Heart left ventricle (tissue), 16 donors: ENCODE data around the gene CCDC18. TPM values are rescaled to one million over a fixed set of nuclear protein-coding genes. Genes with fewer than 3 reads are reported as not detected.
"Not testable (repeated sequence)": the region's sequence is repeated elsewhere in the genome, so short reads cannot be mapped to it uniquely, and the experiment has no call there.

Source experiments
- ATAC-seq, 4 donors: fragments of 200-7000 bp; cut with Tn5 transposase; one replicate each; pipeline ENCODE4 v1.9.1; 2020 to 2022; ENCODE audit warnings: moderate library complexity in 4 of 4, mild to moderate bottlenecking in 3 of 4, moderate number of reproducible peaks in 1 of 4
- DNase-seq, 5 donors: peaks; one replicate each; pipeline ENCODE4 v3.0.0-alpha.2; 2020
- H3K27ac ChIP-seq, 12 donors: fragments of 200-600 bp; sonication (generic) in 4 of 12; one replicate each; pipeline versions ENCODE4 v1.5.0 to v1.8.0; 2016 to 2022; ENCODE audit warnings: mild to moderate bottlenecking in 2 of 12
- H3K27me3 ChIP-seq, 9 donors: fragments of 200-600 bp; sonication (generic) in 2 of 9; one replicate each; pipeline versions ENCODE4 v1.5.1 to v1.8.0; 2016 to 2022; ENCODE audit warnings: mild to moderate bottlenecking in 3 of 9
- H3K36me3 ChIP-seq, 9 donors: fragments of 200-600 bp; sonication (generic) in 2 of 9; one replicate each; pipeline versions ENCODE4 v1.5.0 to v1.8.0; 2018 to 2022; ENCODE audit warnings: mild to moderate bottlenecking in 2 of 9
- H3K4me1 ChIP-seq, 12 donors: fragments of 200-600 bp; sonication (generic) in 4 of 12; one replicate each; pipeline versions ENCODE4 v1.5.0 to v1.8.0; 2016 to 2022; ENCODE audit warnings: mild to moderate bottlenecking in 3 of 12
- H3K4me3 ChIP-seq, 12 donors: fragments of 200-600 bp; sonication (generic) in 4 of 12; one replicate each; pipeline versions ENCODE4 v1.5.0 to v1.8.0; 2017 to 2022; ENCODE audit warnings: mild to moderate bottlenecking in 9 of 12, moderate library complexity in 4 of 12
- H3K9me3 ChIP-seq, 12 donors: fragments of 200-600 bp; sonication (generic) in 4 of 12; one replicate each; pipeline versions ENCODE4 v1.5.0 to v1.8.0; 2016 to 2022; ENCODE audit warnings: mild to moderate bottlenecking in 1 of 12
- CTCF ChIP-seq, 12 donors: fragments of 200-600 bp; sonication (generic) in 4 of 12; IDR thresholded peaks; one replicate each; pipeline versions ENCODE4 v1.5.0 to v1.8.0; 2018 to 2022; ENCODE audit warnings: antibody characterized with exemption in 12 of 12, mild to moderate bottlenecking in 5 of 12
- POLR2A ChIP-seq, 2 donors: fragments of 450-650 bp; IDR thresholded peaks; one replicate each; pipeline ENCODE4 v1.6.1; 2017; ENCODE audit warnings: antibody characterized with exemption in 2 of 2, mild to moderate bottlenecking in 2 of 2, moderate library complexity in 2 of 2
- WGBS, 4 donors: extraction: QIAGEN DNeasy Blood & Tissue Kit in 2 of 4; methylation state at CpG; one replicate each; pipeline versions ENCODE4 v1.1.5 to v1.1.7; 2013 to 2018; 5-methylcytosine and 5-hydroxymethylcytosine counted together
- intact Hi-C, 10 donors: fragments of 100-400 bp; cut with DNase I; formaldehyde crosslinking; loops; one replicate each; pipeline versions ENCODE4 v1.11.1 to v1.14.2; 2022
- polyA plus RNA-seq, 2 donors: library from polyadenylated mRNA; stranded (reverse); fragments of 200-250 nt; gene quantifications; one replicate each; pipeline ENCODE4 v1.2.3, GENCODE V29; 2013
- total RNA-seq, 9 donors: library from RNA; depleted of rRNA in 2 of 9; stranded (reverse); fragments of >200 nt in 2 of 9; fragmentation: NEBNext Ultra II Directional in 3 of 9; extraction: Animal tissue kit (Norgen Biotek cat#: 25700) in 3 of 9; gene quantifications; one replicate each; pipeline versions ENCODE4 v1.1.0 to v1.2.4, GENCODE V29; 2016 to 2023
- donor health status: ischemic (EF 13 %, LVEDD 7.1; RV severe dilation, severe dysfunction).
- donor health status: healthy with polysubstance abuse.
- donor health status: DM: no; HTN: yes; CAD: no.
- donor health status: DM: no; HTN: no; CAD: no.
- donor health status: ischemic (EF 25% LVEDD 6.9; RV normal size, moderate dysfunction).
- donor health status: ischemic (EF 25% LVEDD 5.7; RV mildly dilated, moderate dysfunction).
- donor health status: healthy.
- donor health status: DM: yes; HTN: yes; CAD: no.
- donor health status: ischemic (EF 35%, LVEDD 5.7; RV mildly dilated, moderate dysfunction).
- donor health status: nonischemic (EF 11% LVEDD 7.7; RV severe dilation, severe dysfunction).
- donor health status: DM: yes; HTN: yes; CAD: no.
- donor health status: PGD.
- donor health status: ischemic (EF 29% LVEDD 5.4; RV normal size, mild dysfunction).
- donor health status: nonischemic (EF 23%, LVEDD 6.1; RV moderate dilation, normal function).

CCDC18 gene
- total and polyA plus RNA-seq, 11 donors: 1.7 to 8.9 (median 3.4) TPM

GRCh38 chr1:93207211-93207610 is 26.7 kb downstream of the CCDC18 start:
- H3K4me1 ChIP-seq: no peaks in the 10 kb centered on the region
- no peaks in the 10 kb centered on the region for H3K27me3 ChIP-seq
- ATAC-seq: no peak
- TF ChIP-seq POLR2A (IDR thresholded peaks at IDR 0.05) (no peak), CTCF (IDR thresholded peaks at IDR 0.05) (no peak)
- intact Hi-C loops: no loop called here
- peaks cover 0 to 13% (median 0%) of the 10 kb centered on the region in 9 donors for H3K36me3 ChIP-seq
- H3K9me3 ChIP-seq: no peaks in the 10 kb centered on the region
- WGBS, 4 donors: 91 to 97% (median 94%) methylated on average over 5 of the region's 5 CpGs
- no peak overlapping the region for H3K27ac ChIP-seq
- no peak overlapping the region for H3K4me3 ChIP-seq
- DNase-seq: no peak

GRCh38 chr1:93215322-93215721 is 34.8 kb downstream of the CCDC18 start:
- whole genome bisulfite sequencing, 4 donors: 95 to 98% (median 97%) methylated on average over 2 of the region's 2 CpGs
- Histone ChIP-seq H3K4me3 (no peak overlapping the region), H3K4me1 (no peaks in the 10 kb centered on the region), H3K27me3 (no peaks in the 10 kb centered on the region), H3K27ac (no peak overlapping the region), H3K9me3 (no peaks in the 10 kb centered on the region), H3K36me3 (peaks cover 0 to 27% (median 0%) of the 10 kb centered on the region in 9 donors)
- DNase-seq (no peak), ATAC-seq (no peak)
- no peak for TF ChIP-seq CTCF (IDR thresholded peaks at IDR 0.05)
- TF ChIP-seq POLR2A (IDR thresholded peaks at IDR 0.05): no peak
- intact Hi-C loops: no loop called here

- DNase-seq (no peak), ATAC-seq (no peak)
- TF ChIP-seq POLR2A (IDR thresholded peaks at IDR 0.05) (no peak), CTCF (IDR thresholded peaks at IDR 0.05) (no peak)
- no peak overlapping the region for H3K4me3 ChIP-seq
- intact Hi-C loops: no loop called here
- H3K36me3 ChIP-seq: peaks cover 0 to 36% (median 4%) of the 10 kb centered on the region in 9 donors
- no peaks in the 10 kb centered on the region for H3K27me3 ChIP-seq
- no peaks in the 10 kb centered on the region for H3K9me3 ChIP-seq
- H3K4me1 ChIP-seq: peaks cover 0 to 3% (median 0%) of the 10 kb centered on the region in 12 donors
- 89 to 95% (median 91%) methylated on average over 6 of the region's 6 CpGs for WGBS, 4 donors
- H3K27ac ChIP-seq: no peak overlapping the region
Measured at GRCh38 chr1:93219443-93219842, 38.9 kb downstream of the CCDC18 start.

- ATAC-seq, intact Hi-C loops, H3K4me1 ChIP-seq, H3K27ac ChIP-seq, H3K9me3 ChIP-seq, H3K27me3 ChIP-seq, H3K4me3 ChIP-seq, DNase-seq: not testable (repeated sequence)
- 97 to 99% (median 99%) methylated on average over 5 of the region's 5 CpGs for WGBS, 4 donors
- peaks cover 0 to 40% (median 5%) of the 10 kb centered on the region in 9 donors for H3K36me3 ChIP-seq
Measured at GRCh38 chr1:93220716-93221115, 40.2 kb downstream of the CCDC18 start.

GRCh38 chr1:93221913-93222312 is 41.4 kb downstream of the CCDC18 start:
- H3K9me3 ChIP-seq: no peaks in the 10 kb centered on the region
- no peak overlapping the region for H3K4me3 ChIP-seq
- WGBS, 4 donors: 91 to 94% (median 93%) methylated on average over 3 of the region's 3 CpGs
- DNase-seq (no peak), ATAC-seq (no peak)
- TF ChIP-seq POLR2A (IDR thresholded peaks at IDR 0.05) (no peak), CTCF (IDR thresholded peaks at IDR 0.05) (no peak)
- peaks cover 0 to 3% (median 0%) of the 10 kb centered on the region in 12 donors for H3K4me1 ChIP-seq
- H3K27me3 ChIP-seq: no peaks in the 10 kb centered on the region
- intact Hi-C loops: no loop called here
- no peak overlapping the region for H3K27ac ChIP-seq
- H3K36me3 ChIP-seq: peaks cover 0 to 44% (median 5%) of the 10 kb centered on the region in 9 donors
